Ishikawa (cell line): Measurements from ENCODE around the gene PDE6A.

Source experiments
- CEBPB ChIP-seq: IDR thresholded peaks from 2 replicates; pipeline ENCODE4 v1.6.1; 2012
- CREB1 ChIP-seq: IDR thresholded peaks from 2 replicates; pipeline ENCODE4 v1.6.1; 2012; ENCODE audit warnings: low read depth
- EGR1 ChIP-seq: IDR thresholded peaks from 2 replicates; pipeline ENCODE4 v1.6.1; 2012
- EP300 ChIP-seq: IDR thresholded peaks from 2 replicates; pipeline ENCODE4 v1.6.1; 2012; ENCODE audit warnings: borderline replicate concordance
- FOXM1 ChIP-seq: IDR thresholded peaks from 2 replicates; pipeline ENCODE4 v1.6.1; 2012; ENCODE audit warnings: low read depth, borderline replicate concordance
- RAD21 ChIP-seq: IDR thresholded peaks from 2 replicates; pipeline ENCODE4 v1.6.1; 2012; ENCODE audit warnings: low read depth
- TAF1 ChIP-seq: IDR thresholded peaks from 2 replicates; pipeline ENCODE4 v1.6.1; 2012; ENCODE audit warnings: low read depth, mild to moderate bottlenecking
- ZBTB7A ChIP-seq: IDR thresholded peaks from 2 replicates; pipeline ENCODE4 v1.6.1; 2012; ENCODE audit warnings: low read depth
- TF ChIP-seq, protein P1 (sequence below): IDR thresholded peaks from 2 replicates; pipeline ENCODE4 v1.6.1; 2012; ENCODE audit warnings: low read depth, mild to moderate bottlenecking
- TF ChIP-seq, protein P2 (sequence below): IDR thresholded peaks from 2 replicates; pipeline ENCODE4 v1.6.1; 2012
- TF ChIP-seq, protein P3 (sequence below): IDR thresholded peaks from 2 replicates; pipeline ENCODE4 v1.6.1; 2012

DNA sequence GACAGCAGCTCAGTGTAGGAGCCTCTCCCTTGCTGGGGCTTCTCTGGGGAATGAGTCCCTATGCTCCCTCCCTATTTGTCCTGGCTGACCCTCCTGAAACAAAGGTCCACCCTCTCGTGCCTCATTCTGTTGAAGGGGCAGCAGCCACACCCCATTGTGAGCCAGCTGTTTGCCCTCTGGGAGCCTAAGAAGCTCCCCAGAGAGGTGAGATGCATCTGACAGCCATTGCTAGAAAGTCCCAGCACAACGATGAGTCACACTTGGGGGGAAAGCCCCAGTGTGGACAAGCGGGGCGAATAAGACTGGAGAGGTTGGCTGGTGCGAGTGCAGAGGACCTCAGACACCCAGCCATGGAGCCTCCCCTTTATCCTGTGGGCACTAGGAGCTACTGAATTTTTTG, 113.1 kb downstream of the PDE6A start:
- TF ChIP-seq CREB1 (no peak), TAF1 (no peak), EP300 (no peak), RAD21 (no peak), EGR1 (no peak), FOXM1 (no peak), CEBPB (no peak), ZBTB7A (no peak)
- TF ChIP-seq, protein P1, sequence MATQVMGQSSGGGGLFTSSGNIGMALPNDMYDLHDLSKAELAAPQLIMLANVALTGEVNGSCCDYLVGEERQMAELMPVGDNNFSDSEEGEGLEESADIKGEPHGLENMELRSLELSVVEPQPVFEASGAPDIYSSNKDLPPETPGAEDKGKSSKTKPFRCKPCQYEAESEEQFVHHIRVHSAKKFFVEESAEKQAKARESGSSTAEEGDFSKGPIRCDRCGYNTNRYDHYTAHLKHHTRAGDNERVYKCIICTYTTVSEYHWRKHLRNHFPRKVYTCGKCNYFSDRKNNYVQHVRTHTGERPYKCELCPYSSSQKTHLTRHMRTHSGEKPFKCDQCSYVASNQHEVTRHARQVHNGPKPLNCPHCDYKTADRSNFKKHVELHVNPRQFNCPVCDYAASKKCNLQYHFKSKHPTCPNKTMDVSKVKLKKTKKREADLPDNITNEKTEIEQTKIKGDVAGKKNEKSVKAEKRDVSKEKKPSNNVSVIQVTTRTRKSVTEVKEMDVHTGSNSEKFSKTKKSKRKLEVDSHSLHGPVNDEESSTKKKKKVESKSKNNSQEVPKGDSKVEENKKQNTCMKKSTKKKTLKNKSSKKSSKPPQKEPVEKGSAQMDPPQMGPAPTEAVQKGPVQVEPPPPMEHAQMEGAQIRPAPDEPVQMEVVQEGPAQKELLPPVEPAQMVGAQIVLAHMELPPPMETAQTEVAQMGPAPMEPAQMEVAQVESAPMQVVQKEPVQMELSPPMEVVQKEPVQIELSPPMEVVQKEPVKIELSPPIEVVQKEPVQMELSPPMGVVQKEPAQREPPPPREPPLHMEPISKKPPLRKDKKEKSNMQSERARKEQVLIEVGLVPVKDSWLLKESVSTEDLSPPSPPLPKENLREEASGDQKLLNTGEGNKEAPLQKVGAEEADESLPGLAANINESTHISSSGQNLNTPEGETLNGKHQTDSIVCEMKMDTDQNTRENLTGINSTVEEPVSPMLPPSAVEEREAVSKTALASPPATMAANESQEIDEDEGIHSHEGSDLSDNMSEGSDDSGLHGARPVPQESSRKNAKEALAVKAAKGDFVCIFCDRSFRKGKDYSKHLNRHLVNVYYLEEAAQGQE: no peak
- TF ChIP-seq, protein P2, sequence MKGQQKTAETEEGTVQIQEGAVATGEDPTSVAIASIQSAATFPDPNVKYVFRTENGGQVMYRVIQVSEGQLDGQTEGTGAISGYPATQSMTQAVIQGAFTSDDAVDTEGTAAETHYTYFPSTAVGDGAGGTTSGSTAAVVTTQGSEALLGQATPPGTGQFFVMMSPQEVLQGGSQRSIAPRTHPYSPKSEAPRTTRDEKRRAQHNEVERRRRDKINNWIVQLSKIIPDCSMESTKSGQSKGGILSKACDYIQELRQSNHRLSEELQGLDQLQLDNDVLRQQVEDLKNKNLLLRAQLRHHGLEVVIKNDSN: no peak
- TF ChIP-seq, protein P3, sequence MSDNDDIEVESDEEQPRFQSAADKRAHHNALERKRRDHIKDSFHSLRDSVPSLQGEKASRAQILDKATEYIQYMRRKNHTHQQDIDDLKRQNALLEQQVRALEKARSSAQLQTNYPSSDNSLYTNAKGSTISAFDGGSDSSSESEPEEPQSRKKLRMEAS: no peak
